B cell (primary cell): ENCODE results near the gene ERN1. TPM values are rescaled to one million over a fixed set of nuclear protein-coding genes. Genes with fewer than 3 reads are reported as not detected.

Experiments used
- ATAC-seq: fragments of 200-7000 bp; cut with Tn5 transposase; one replicate; pipeline ENCODE4 v1.10.0; 2021; ENCODE audit warnings: low read depth, mild to moderate bottlenecking, moderate number of reproducible peaks, moderate library complexity
- CTCF ChIA-PET: fragments of 350-600 bp; sonication (Branson Sonifier 250); formaldehyde crosslinking; loops from one replicate; lab custom pipeline; 2021; ENCODE audit warnings: antibody characterized with exemption, inconsistent platforms; lab: Charles Lee
- POLR2A ChIA-PET: fragments of 350-600 bp; sonication (Branson Sonifier 250); formaldehyde crosslinking; loops from one replicate; lab custom pipeline; 2021; ENCODE audit warnings: antibody characterized with exemption; lab: Charles Lee
- DNase-seq: peaks from one replicate; pipeline ENCODE4 v3.0.0; 2013
- H2AFZ ChIP-seq: 2 replicates; pipeline ENCODE4 v1.6.1; 2012; ENCODE audit warnings: mild to moderate bottlenecking, low read depth, low read length; ENCODE audit not compliant: insufficient read depth, poor library complexity, severe bottlenecking
- H3K27ac ChIP-seq, 2 donors: 1 replicate in 1 of 2; 2 replicates in 1 of 2; pipeline ENCODE4 v1.5.1; 2012 to 2013; ENCODE audit warnings: low read length in 2 of 2, mild to moderate bottlenecking in 2 of 2, moderate library complexity in 1 of 2
- H3K27me3 ChIP-seq, 4 experiments: fragments of 200-600 bp in 1 of 4; sonication (generic) in 1 of 4; replicated peaks in 1 of 4; 1 replicate in 2 of 4; 2 replicates in 2 of 4; pipeline versions ENCODE4 v1.6.1 to v1.7.0; 2013 to 2016; ENCODE audit warnings: low read length in 3 of 4, mild to moderate bottlenecking in 2 of 4, mixed read lengths in 1 of 4, moderate library complexity in 1 of 4; ENCODE audit not compliant: insufficient read depth in 4 of 4, control insufficient read depth in 3 of 4; ENCODE audit errors: control extremely low read depth in 1 of 4
- H3K36me3 ChIP-seq, 2 experiments: replicated peaks in 1 of 2; 1 replicate in 1 of 2; 2 replicates in 1 of 2; pipeline versions ENCODE4 v1.6.1 to v1.7.1; 2013; ENCODE audit warnings: low read length in 1 of 2; ENCODE audit not compliant: insufficient read depth in 2 of 2, control insufficient read depth in 1 of 2; ENCODE audit errors: control extremely low read depth in 1 of 2, extremely low read depth in 1 of 2
- H3K4me1 ChIP-seq, 2 donors: fragments of 200-600 bp in 1 of 2; sonication (generic) in 1 of 2; 1 replicate in 1 of 2; 2 replicates in 1 of 2; pipeline versions ENCODE4 v1.5.1 to v1.6.1; 2013 to 2017; ENCODE audit warnings: low read length in 2 of 2; ENCODE audit not compliant: control insufficient read depth in 2 of 2, insufficient read depth in 2 of 2
- H3K4me2 ChIP-seq: replicated peaks from 2 replicates; pipeline ENCODE3; 2012; ENCODE audit warnings: mild to moderate bottlenecking, low read depth, low read length; ENCODE audit not compliant: poor library complexity, severe bottlenecking
- H3K4me3 ChIP-seq, 5 experiments: fragments of 200-600 bp in 1 of 5; sonication (generic) in 1 of 5; 1 replicate in 3 of 5; 2 replicates in 2 of 5; pipeline versions ENCODE4 v1.5.1 to v1.7.0; 2011 to 2016; ENCODE audit warnings: low read length in 4 of 5, mild to moderate bottlenecking in 4 of 5, low read depth in 2 of 5, control low read depth in 1 of 5, moderate library complexity in 1 of 5; ENCODE audit not compliant: insufficient read depth in 1 of 5; ENCODE audit errors: control extremely low read depth in 1 of 5, extremely low read depth in 1 of 5
- H3K79me2 ChIP-seq: fragments of 200-600 bp; sonication (generic); one replicate; pipeline ENCODE4 v1.6.0; 2016; ENCODE audit warnings: low read length; ENCODE audit not compliant: control insufficient read depth, insufficient read depth
- H3K9ac ChIP-seq: fragments of 200-600 bp; sonication (generic); 2 replicates; pipeline ENCODE4 v1.6.1; 2017; ENCODE audit warnings: mild to moderate bottlenecking, low read length, moderate library complexity
- H3K9me3 ChIP-seq, 3 donors: one replicate each; pipeline versions ENCODE4 v1.6.1 to v1.7.1; 2013; ENCODE audit warnings: low read length in 2 of 3; ENCODE audit not compliant: control insufficient read depth in 2 of 3, insufficient read depth in 1 of 3; ENCODE audit errors: control extremely low read depth in 1 of 3
- H4K20me1 ChIP-seq: 2 replicates; pipeline ENCODE4 v1.6.0; 2012; ENCODE audit warnings: mild to moderate bottlenecking, low read length; ENCODE audit not compliant: insufficient read depth, control insufficient read depth, poor library complexity, severe bottlenecking
- H3K27ac Mint-ChIP-seq: one replicate; pipeline ENCODE4 v1.8.0; 2021; ENCODE audit warnings: mixed read lengths
- H3K27me3 Mint-ChIP-seq: one replicate; pipeline ENCODE4 v1.8.0; 2021; ENCODE audit warnings: mixed read lengths
- H3K4me1 Mint-ChIP-seq: one replicate; pipeline ENCODE4 v1.8.0; 2021; ENCODE audit warnings: mixed read lengths
- H3K4me3 Mint-ChIP-seq: one replicate; pipeline ENCODE4 v1.8.0; 2021; ENCODE audit warnings: mixed read lengths
- H3K9me3 Mint-ChIP-seq: one replicate; pipeline ENCODE4 v1.8.0; 2022; ENCODE audit warnings: mixed read lengths; ENCODE audit not compliant: insufficient read depth
- CTCF ChIP-seq: fragments of 200-600 bp; IDR thresholded peaks from one replicate; pipeline ENCODE4 v1.8.0; 2022; ENCODE audit warnings: antibody characterized with exemption, mild to moderate bottlenecking
- EZH2 ChIP-seq: IDR thresholded peaks from 2 replicates; pipeline ENCODE4 v1.6.1; 2012; ENCODE audit warnings: borderline replicate concordance, low read depth, mild to moderate bottlenecking, moderate library complexity, low read length; ENCODE audit not compliant: insufficient read depth, poor library complexity, severe bottlenecking
- WGBS: methylation state at CpG from one replicate; pipeline ENCODE4 v1.1.5; 2013; ENCODE audit warnings: missing lambda C conversion rate; ENCODE audit not compliant: insufficient coverage; 5-methylcytosine and 5-hydroxymethylcytosine counted together
- intact Hi-C: fragments of 100-400 bp; cut with micrococcal nuclease; formaldehyde crosslinking; loops from one replicate; pipeline ENCODE4 v1.10.0; 2022
- polyA plus RNA-seq: library from polyadenylated mRNA; depleted of rRNA; stranded (reverse); fragments of >200 nt; gene quantifications from 2 replicates; pipeline ENCODE4 v1.2.3, GENCODE V29; 2012
- total RNA-seq, 2 donors: library from RNA; stranded (reverse); fragments of 120-200 nt in 1 of 2; gene quantifications; 1 replicate in 1 of 2; 2 replicates in 1 of 2; pipeline versions ENCODE4 v1.2.3 to v1.2.4, GENCODE V29; 2013 to 2022

Gene ERN1
- total and polyA plus RNA-seq, 2 donors (not counting 1 experiment from before 2014, with no cell fraction given) = 7.0 to 19.4 TPM

GRCh38 chr17:64164596-64165285, 34.8 kb upstream of the ERN1 start:
- Mint-ChIP-seq H3K4me3 (no peak overlapping the region), H3K27ac (no peak overlapping the region), H3K4me1 (no peaks in the 10 kb centered on the region), H3K27me3 (no peaks in the 10 kb centered on the region), H3K9me3 (no peaks in the 10 kb centered on the region)
- no peaks in the 10 kb centered on the region for H3K9me3 ChIP-seq
- H3K4me2 ChIP-seq = no peak overlapping the region
- no peak overlapping the region for H2AFZ ChIP-seq
- peaks cover 0 to 4% of the 10 kb centered on the region in 2 experiments for H3K36me3 ChIP-seq
- intact Hi-C loops = no loop called here
- TF ChIP-seq EZH2 = no peak
- no peak for TF ChIP-seq CTCF
- no peak for ATAC-seq
- H3K27me3 ChIP-seq = no peaks in the 10 kb centered on the region
- H3K27ac ChIP-seq = no peak overlapping the region
- no peak overlapping the region for H3K9ac ChIP-seq
- no peaks in the 10 kb centered on the region for H3K4me1 ChIP-seq
- POLR2A ChIA-PET = no interaction called here
- WGBS = 100% methylated on average over 1 of the region's 6 CpGs
- no peaks in the 10 kb centered on the region for H3K79me2 ChIP-seq
- DNase-seq = no peak
- H4K20me1 ChIP-seq = no peaks in the 10 kb centered on the region
- CTCF ChIA-PET = no interaction called here
- H3K4me3 ChIP-seq = no peak overlapping the region

- H3K4me3 ChIP-seq = no peak overlapping the region
Measured at GRCh38 chr17:64163468-64163867, 33.5 kb upstream of the ERN1 start.

More at GRCh38 chr17:64163468-64163867, 33.5 kb upstream of the ERN1 start:
- Mint-ChIP-seq H3K4me1 (no peaks in the 10 kb centered on the region), H3K4me3 (no peak overlapping the region), H3K9me3 (no peaks in the 10 kb centered on the region), H3K27ac (no peak overlapping the region), H3K27me3 (no peaks in the 10 kb centered on the region)
- TF ChIP-seq CTCF (no peak), EZH2 (no peak)
- Histone ChIP-seq H3K4me1 (no peaks in the 10 kb centered on the region), H3K27me3 (no peaks in the 10 kb centered on the region), H3K4me2 (no peak overlapping the region), H3K36me3 (no peaks in the 10 kb centered on the region), H3K79me2 (no peaks in the 10 kb centered on the region), H3K9ac (no peak overlapping the region), H3K27ac (no peak overlapping the region), H4K20me1 (no peaks in the 10 kb centered on the region), H3K9me3 (no peaks in the 10 kb centered on the region), H2AFZ (no peak overlapping the region)
- WGBS = 100% methylated on average over 4 of the region's 6 CpGs
- ChIA-PET CTCF (no interaction called here), POLR2A (no interaction called here)
- intact Hi-C loops = no loop called here
- DNase-seq = no peak
- no peak for ATAC-seq
